Measurements from ENCODE around the gene PCDHA5. TPM values are rescaled to one million over a fixed set of nuclear protein-coding genes. Genes with fewer than 3 reads are reported as not detected.
"Not testable (repeated sequence)": the region's sequence is repeated elsewhere in the genome, so short reads cannot be mapped to it uniquely, and the experiment has no call there.

The PCDHA5 gene
- total RNA-seq (2022) (0.12 and 0.22 TPM in 2 replicates), Bru-seq, nascent RNA (not detected), BruChase-seq, experiment 1, labeled RNA remaining after a 6-hour chase (percentile 35 among the genes with signal in this experiment), BruChase-seq, experiment 2, labeled RNA remaining after a 2-hour chase (percentile 30 among the genes with signal in this experiment)
- long read RNA-seq = 0 reads

DNA sequence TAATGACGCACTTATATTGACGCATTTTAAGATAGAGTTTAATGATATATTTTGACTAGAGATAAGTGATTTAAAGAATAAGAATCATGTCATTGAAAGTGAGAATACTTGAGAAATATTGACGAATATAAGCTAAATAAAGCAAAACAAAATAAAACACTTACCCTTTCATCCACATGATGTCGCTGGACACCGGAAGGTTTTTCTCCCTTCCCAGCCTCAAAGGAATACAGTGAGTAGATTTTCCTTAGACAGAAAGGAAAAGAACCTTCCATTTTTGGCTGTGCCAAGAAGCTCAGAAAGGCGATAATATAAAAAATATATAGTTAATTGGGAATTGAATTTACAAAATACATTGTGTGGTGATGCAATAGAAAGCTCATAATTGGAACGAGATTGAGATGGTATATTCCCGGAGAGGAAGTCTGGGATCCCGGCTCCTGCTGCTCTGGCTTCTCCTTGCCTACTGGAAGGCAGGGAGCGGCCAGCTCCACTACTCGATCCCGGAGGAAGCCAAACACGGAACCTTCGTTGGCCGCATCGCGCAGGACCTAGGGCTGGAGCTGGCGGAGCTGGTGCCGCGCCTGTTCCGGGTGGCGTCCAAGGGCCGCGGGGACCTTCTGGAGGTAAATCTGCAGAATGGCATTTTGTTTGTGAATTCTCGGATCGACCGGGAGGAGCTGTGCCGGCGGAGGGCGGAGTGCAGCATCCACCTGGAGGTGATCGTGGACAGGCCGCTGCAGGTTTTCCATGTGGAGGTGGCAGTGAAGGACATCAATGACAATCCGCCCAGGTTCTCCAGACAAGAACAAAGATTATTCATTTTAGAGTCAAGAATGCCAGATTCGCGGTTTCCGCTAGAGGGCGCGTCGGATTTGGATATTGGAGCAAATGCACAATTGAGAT is at the start of gene PCDHA5:
Gene PCDHA5, plus strand, starts transcription at position 239 of the 906 bp plus-strand sequence.
- peak; percentile 17 for DNase-seq (ENCODE audit: unreplicated experiment)
- ChIA-PET CTCF (interaction anchor here (0.6 to 3.7 kb wide), 4 partner anchors 14 to 355 kb away, joined by 3 to 12 read pairs (median 5); partner anchors contain the start of gene PCDHA4), POLR2A (interaction anchor here (1.0 kb wide), 1 partner anchor 54 kb away, joined by 3 read pairs; no protein-coding TSS in a partner anchor)
- no peaks in the 10 kb centered on the region for H3K9me3 Mint-ChIP-seq (ENCODE audit: unreplicated experiment)
- intact Hi-C loops (cut with micrococcal nuclease) = no loop called here
- H3K27me3 Mint-ChIP-seq (ENCODE audit: insufficient read depth, unreplicated experiment) = peaks cover 2% of the 10 kb centered on the region
- H3K27ac Mint-ChIP-seq (ENCODE audit: low read depth, unreplicated experiment) = no peak within 1 kb of the TSS
- peaks cover 5% of the 10 kb centered on the region for H3K36me3 Mint-ChIP-seq (ENCODE audit: insufficient read depth, unreplicated experiment)
- no peak within 1 kb of the TSS for H3K4me3 Mint-ChIP-seq (ENCODE audit: unreplicated experiment)
- no peaks in the 10 kb centered on the region for H3K4me1 Mint-ChIP-seq (ENCODE audit: insufficient read depth, unreplicated experiment)
- BruUV-seq (replicated peaks) = no TSS peak
- TF ChIP-seq, protein P1, sequence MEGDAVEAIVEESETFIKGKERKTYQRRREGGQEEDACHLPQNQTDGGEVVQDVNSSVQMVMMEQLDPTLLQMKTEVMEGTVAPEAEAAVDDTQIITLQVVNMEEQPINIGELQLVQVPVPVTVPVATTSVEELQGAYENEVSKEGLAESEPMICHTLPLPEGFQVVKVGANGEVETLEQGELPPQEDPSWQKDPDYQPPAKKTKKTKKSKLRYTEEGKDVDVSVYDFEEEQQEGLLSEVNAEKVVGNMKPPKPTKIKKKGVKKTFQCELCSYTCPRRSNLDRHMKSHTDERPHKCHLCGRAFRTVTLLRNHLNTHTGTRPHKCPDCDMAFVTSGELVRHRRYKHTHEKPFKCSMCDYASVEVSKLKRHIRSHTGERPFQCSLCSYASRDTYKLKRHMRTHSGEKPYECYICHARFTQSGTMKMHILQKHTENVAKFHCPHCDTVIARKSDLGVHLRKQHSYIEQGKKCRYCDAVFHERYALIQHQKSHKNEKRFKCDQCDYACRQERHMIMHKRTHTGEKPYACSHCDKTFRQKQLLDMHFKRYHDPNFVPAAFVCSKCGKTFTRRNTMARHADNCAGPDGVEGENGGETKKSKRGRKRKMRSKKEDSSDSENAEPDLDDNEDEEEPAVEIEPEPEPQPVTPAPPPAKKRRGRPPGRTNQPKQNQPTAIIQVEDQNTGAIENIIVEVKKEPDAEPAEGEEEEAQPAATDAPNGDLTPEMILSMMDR (IDR thresholded peaks at IDR 0.05; ENCODE audit: unreplicated experiment) = peak; percentile 19

DNA sequence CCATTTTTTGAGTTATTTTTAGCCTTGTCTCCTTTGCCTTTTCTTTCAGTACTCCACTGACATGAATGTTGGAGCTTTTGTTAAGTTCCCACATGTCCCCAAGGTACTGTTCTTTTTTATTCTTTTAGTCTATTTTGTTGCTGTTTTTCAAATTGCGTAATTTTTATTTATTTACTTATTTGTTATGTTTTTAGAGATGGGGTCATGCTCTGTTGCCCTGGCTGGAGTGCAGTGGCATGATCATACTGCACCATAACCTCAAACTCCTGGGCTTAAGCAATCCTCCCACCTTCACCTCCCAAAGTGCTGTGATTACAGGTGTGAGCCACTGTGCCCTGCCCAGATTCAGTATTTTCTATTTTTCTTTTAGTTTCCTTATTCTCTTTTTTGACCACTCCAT is 40.9 kb upstream of the PCDHA5 start:
- intact Hi-C loops (cut with micrococcal nuclease) = no loop called here
- Mint-ChIP-seq H3K27ac (ENCODE audit: low read depth, unreplicated experiment) (no peak overlapping the region), H3K4me3 (ENCODE audit: unreplicated experiment) (no peak overlapping the region), H3K36me3 (ENCODE audit: insufficient read depth, unreplicated experiment) (no peaks in the 10 kb centered on the region), H3K4me1 (ENCODE audit: insufficient read depth, unreplicated experiment) (no peaks in the 10 kb centered on the region), H3K27me3 (ENCODE audit: insufficient read depth, unreplicated experiment) (no peaks in the 10 kb centered on the region), H3K9me3 (ENCODE audit: unreplicated experiment) (peaks cover 66% of the 10 kb centered on the region)
- no peak for DNase-seq (ENCODE audit: unreplicated experiment)
- TF ChIP-seq, protein P1 (IDR thresholded peaks at IDR 0.05; ENCODE audit: unreplicated experiment) = no peak
- POLR2A ChIA-PET = no interaction called here
- BruUV-seq (replicated peaks) = no TSS peak
- CTCF ChIA-PET = interaction anchor here (1.1 kb wide), 1 partner anchor 25 kb away, joined by 4 read pairs; no protein-coding TSS in a partner anchor

DNA sequence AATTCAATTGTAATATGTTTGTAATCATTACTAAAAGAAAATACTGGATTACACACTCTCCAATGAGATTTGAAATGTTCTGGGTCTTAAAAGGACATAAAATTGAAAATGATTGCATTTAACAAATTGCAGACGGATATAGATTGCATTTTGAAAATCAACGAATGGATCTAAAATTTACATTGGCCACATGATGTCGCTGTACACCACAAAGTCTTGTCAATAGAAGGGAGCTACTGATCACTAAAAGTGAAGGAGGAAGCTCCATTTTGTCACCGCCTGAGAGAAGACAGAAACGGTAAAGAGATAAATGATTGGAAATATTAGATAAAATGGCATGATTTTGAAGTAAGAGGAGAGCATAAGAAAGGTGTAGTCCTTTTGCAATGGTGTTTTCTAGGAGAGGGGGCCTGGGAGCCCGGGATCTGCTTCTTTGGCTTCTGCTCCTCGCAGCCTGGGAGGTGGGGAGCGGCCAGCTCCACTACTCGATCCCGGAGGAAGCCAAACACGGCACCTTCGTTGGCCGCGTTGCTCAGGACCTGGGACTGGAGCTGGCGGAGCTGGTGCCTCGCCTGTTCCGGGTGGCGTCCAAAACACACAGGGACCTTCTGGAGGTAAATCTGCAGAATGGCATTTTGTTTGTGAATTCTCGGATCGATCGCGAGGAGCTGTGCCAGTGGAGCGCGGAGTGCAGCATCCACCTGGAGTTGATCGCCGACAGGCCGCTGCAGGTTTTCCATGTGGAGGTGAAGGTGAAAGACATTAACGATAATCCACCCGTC is 35.3 kb upstream of the PCDHA5 start, which contains the start of gene PCDHA1:
Gene PCDHA1, plus strand, starts transcription at position 236 of the 782 bp plus-strand sequence.
- H3K27me3 Mint-ChIP-seq (ENCODE audit: insufficient read depth, unreplicated experiment) = no peaks in the 10 kb centered on the region
- intact Hi-C loops (cut with micrococcal nuclease) = no loop called here
- peak; percentile 51 for DNase-seq (ENCODE audit: unreplicated experiment)

DNA sequence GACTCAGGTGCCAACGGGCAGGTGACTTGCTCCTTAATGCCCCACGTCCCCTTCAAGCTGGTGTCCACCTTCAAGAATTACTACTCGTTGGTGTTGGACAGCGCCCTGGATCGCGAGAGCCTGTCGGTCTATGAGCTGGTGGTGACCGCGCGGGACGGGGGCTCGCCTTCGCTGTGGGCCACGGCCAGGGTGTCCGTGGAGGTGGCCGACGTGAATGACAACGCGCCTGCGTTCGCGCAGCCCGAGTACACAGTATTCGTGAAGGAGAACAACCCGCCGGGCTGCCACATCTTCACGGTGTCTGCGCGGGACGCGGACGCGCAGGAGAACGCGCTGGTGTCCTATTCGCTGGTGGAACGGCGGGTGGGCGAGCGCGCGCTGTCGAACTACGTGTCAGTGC is 34.0 kb upstream of the PCDHA5 start:
- H3K27me3 Mint-ChIP-seq (ENCODE audit: insufficient read depth, unreplicated experiment); H3K36me3 Mint-ChIP-seq (ENCODE audit: insufficient read depth, unreplicated experiment); BruUV-seq (replicated peaks); DNase-seq (ENCODE audit: unreplicated experiment); H3K27ac Mint-ChIP-seq (ENCODE audit: low read depth, unreplicated experiment); H3K4me1 Mint-ChIP-seq (ENCODE audit: insufficient read depth, unreplicated experiment); POLR2A ChIA-PET; intact Hi-C loops (cut with micrococcal nuclease); H3K4me3 Mint-ChIP-seq (ENCODE audit: unreplicated experiment): not testable (repeated sequence)
- CTCF ChIA-PET = interaction anchor here (1.8 kb wide), 1 partner anchor 20 kb away, joined by 7 read pairs; the partner anchor contains the start of gene PCDHA4
- peaks cover 30% of the 10 kb centered on the region for H3K9me3 Mint-ChIP-seq (ENCODE audit: unreplicated experiment)

More for the DNA sequence above, 35.3 kb upstream of the PCDHA5 start, which contains the start of gene PCDHA1:
- ChIA-PET CTCF (interaction anchor here (0.6 to 1.8 kb wide), 3 partner anchors 21 to 72 kb away, joined by 3 to 7 read pairs (median 4); partner anchors contain the start of gene PCDHA4), POLR2A (no interaction called here)
- H3K9me3 Mint-ChIP-seq (ENCODE audit: unreplicated experiment) = peaks cover 36% of the 10 kb centered on the region
- TF ChIP-seq, protein P1 (IDR thresholded peaks at IDR 0.05; ENCODE audit: unreplicated experiment) = no peak
- H3K27ac Mint-ChIP-seq (ENCODE audit: low read depth, unreplicated experiment) = no peak within 1 kb of the TSS
- no peaks in the 10 kb centered on the region for H3K4me1 Mint-ChIP-seq (ENCODE audit: insufficient read depth, unreplicated experiment)
- BruUV-seq (replicated peaks) = no TSS peak
- peaks cover 5% of the 10 kb centered on the region for H3K36me3 Mint-ChIP-seq (ENCODE audit: insufficient read depth, unreplicated experiment)
- H3K4me3 Mint-ChIP-seq (ENCODE audit: unreplicated experiment) = peak within 1 kb of the TSS; percentile 42

DNA sequence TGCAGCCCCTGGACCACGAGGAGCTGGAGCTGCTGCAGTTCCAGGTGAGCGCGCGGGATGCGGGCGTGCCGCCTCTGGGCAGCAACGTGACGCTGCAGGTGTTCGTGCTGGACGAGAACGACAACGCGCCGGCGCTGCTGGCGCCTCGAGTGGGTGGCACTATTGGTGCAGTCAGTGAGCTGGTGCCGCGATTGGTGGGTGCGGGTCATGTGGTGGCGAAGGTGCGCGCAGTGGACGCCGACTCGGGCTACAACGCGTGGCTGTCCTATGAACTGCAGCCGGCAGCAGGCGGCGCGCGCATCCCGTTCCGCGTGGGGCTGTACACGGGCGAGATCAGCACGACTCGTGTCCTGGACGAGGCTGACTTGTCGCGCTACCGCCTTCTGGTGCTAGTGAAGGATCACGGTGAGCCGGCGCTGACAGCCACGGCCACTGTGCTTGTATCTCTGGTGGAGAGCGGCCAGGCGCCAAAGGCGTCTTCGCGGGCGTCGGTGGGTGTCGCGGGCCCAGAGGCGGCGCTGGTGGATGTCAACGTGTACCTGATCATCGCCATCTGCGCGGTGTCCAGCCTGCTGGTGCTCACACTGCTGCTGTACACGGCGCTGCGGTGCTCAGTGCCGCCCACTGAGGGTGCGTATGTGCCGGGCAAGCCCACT is 33.4 kb upstream of the PCDHA5 start:
- H3K27ac Mint-ChIP-seq (ENCODE audit: low read depth, unreplicated experiment); H3K4me3 Mint-ChIP-seq (ENCODE audit: unreplicated experiment); H3K27me3 Mint-ChIP-seq (ENCODE audit: insufficient read depth, unreplicated experiment); BruUV-seq (replicated peaks); POLR2A ChIA-PET; H3K36me3 Mint-ChIP-seq (ENCODE audit: insufficient read depth, unreplicated experiment); DNase-seq (ENCODE audit: unreplicated experiment); intact Hi-C loops (cut with micrococcal nuclease); H3K4me1 Mint-ChIP-seq (ENCODE audit: insufficient read depth, unreplicated experiment): not testable (repeated sequence)
- peaks cover 29% of the 10 kb centered on the region for H3K9me3 Mint-ChIP-seq (ENCODE audit: unreplicated experiment)
- CTCF ChIA-PET = interaction anchor here (0.5 to 0.6 kb wide), 3 partner anchors 9 to 727 kb away, joined by 3 read pairs; no protein-coding TSS in a partner anchor

Measured in MCF 10A (cell line).